H54 (cell line): ENCODE measurements around the gene ZNF480.
A peak's percentile ranks its signal among the peaks of the same experiment; 100 is the strongest.
"Not testable (repeated sequence)": the region's sequence is repeated elsewhere in the genome, so short reads cannot be mapped to it uniquely, and the experiment has no call there.

Experiments used
- DNase-seq: peaks from one replicate; pipeline ENCODE4 v3.0.0; 2011; ENCODE audit warnings: low spot score, mixed read lengths; ENCODE audit not compliant: insufficient read length
- FAIRE-seq: peaks from 3 replicates; lab custom pipeline; 2011; peaks lifted over from hg19 to GRCh38; lab: Jason Lieb, UNC
- POLR2A ChIP-seq: IDR thresholded peaks from 2 replicates; pipeline ENCODE4 v1.6.1; 2011; ENCODE audit warnings: low read depth, mild to moderate bottlenecking, low read length

The ZNF480 gene

GRCh38 chr19:52296400-52296772 lies 583 bp upstream of the ZNF480 start:
- no peak for DNase-seq
- TF ChIP-seq POLR2A: no peak
- no peak for FAIRE-seq

GRCh38 chr19:52297601-52298364 lies 814 bp downstream of the ZNF480 start:
- TF ChIP-seq POLR2A: no peak
- DNase-seq: no peak
- no peak for FAIRE-seq

DNA sequence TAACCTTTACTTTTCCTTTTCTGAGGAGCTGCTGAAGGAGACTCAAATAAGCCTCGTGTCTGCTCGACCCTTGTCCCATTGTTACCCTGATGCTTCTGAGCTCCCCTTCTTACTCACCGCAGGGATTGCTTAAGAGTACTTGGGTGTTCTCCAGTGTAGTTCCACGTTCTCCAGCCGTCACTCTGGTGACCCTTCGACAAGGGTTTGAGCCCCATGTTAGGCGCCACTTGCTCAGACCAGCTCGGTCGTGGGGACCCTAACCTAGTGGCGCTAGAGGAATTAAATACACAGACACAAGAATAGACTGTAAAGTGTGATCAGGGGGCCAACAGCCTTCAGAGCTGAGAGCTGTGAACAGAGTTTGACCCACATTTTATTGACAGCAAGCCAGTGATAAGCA lies 10.3 kb downstream of the ZNF480 start:
- no peak for TF ChIP-seq POLR2A
- no peak for FAIRE-seq
- DNase-seq: no peak

GRCh38 chr19:52322429-52322828 lies 25.5 kb downstream of the ZNF480 start:
- no peak for DNase-seq
- no peak for TF ChIP-seq POLR2A
- FAIRE-seq: peak; percentile 62

- FAIRE-seq (no peak), DNase-seq (no peak)
- TF ChIP-seq POLR2A: no peak
Observed at GRCh38 chr19:52331757-52332156, 34.8 kb downstream of the ZNF480 start.

DNA sequence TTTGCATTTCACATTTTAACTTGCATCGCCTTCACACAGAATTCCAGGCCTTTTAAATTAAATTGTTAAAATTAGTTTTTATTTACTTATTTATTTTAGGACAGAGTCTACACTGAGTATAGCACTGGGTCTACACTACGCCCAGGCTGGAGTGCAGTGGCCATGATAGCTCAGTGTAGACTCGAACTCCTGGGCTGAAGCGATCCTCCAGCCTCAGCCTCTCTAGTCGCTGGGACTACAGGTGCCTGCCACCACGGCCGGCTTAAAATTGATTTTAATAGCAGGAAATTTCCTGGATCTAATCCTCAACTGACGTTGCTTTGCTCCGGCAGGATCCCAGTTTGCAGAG lies 38.8 kb downstream of the ZNF480 start:
- DNase-seq (no peak), FAIRE-seq (no peak)
- no peak for TF ChIP-seq POLR2A

GRCh38 chr19:52336117-52336790 lies 39.3 kb downstream of the ZNF480 start, which contains the start of gene ZNF610:
Gene ZNF610, plus strand, starts transcription at chr19:52336243. Its CDS starts 12,930 bp downstream, at chr19:52349173.
- TF ChIP-seq POLR2A: no peak; the same call in 1 of the 2 replicates
- DNase-seq (peak; percentile 68), FAIRE-seq (no peak)

DNA sequence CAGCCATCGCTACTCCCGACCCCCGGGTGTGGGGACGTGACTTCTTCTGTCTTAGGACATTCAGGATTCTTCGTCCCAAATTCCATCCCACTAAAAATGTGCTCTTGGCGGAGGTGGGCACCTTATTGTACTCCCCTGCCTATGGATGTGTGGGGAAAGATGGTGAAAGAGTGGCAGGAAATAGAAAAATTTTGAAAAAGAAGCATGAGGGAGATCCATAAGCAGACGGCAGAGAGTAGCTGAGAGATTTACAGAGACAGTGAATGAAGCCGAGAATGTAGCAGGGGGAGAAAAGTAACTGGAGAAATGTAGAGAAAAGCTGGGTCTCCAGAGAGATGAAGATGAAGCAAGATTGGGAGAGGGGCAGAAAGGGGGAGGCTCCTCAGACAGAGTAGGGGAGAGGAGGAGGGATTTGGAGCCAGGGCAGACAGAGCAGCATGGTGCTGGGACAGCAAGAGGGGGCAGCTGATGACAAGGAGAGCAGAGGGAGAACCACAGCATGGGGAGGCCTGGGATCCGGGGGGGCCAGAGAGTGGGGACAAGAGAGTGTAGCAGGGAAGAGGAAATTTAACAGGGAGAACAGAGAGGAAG lies 39.9 kb downstream of the ZNF480 start:
- DNase-seq: no peak
- no peak for TF ChIP-seq POLR2A
- FAIRE-seq: no peak

DNA sequence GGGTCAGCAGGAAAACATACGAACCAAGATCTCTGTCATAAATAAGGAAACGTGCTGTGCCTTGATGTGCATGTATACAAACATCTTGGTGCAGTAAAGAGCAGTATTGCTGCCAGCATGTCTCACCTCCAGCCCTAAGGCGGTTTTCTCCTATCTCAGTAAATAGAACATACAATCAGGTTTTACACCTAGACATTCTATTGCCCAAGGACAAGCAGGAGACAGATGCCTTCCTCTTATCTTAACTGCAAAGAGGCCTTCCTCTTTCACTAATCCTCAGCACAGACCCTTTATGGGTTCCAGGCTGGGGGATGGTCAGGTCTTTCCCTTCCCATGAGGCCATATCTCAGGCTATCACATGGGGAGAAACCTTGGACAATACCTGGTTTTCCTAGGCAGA lies 42.1 kb downstream of the ZNF480 start:
- FAIRE-seq, DNase-seq: not testable (repeated sequence)

DNA sequence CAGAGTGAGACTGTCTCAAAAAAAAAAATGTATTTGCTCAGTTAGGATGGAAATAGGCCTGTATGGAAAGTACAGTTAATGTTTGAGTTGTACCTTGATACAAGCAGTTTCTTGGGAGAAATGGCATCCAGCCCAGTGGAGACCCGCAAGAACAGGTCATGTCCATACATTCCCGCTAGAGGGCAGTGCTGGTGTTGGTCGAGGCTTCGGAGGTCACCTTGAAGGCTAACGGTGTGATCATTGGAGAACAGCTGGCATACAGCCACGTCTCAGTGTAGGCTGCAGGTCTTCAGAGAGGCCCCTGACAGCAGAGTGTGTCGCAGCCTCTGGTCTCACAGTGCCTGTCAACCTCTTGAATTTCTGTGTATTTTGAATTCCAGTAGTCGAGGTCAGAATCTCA lies 46.6 kb downstream of the ZNF480 start:
- DNase-seq (peak; percentile 47), FAIRE-seq (peak; percentile 58)

DNA sequence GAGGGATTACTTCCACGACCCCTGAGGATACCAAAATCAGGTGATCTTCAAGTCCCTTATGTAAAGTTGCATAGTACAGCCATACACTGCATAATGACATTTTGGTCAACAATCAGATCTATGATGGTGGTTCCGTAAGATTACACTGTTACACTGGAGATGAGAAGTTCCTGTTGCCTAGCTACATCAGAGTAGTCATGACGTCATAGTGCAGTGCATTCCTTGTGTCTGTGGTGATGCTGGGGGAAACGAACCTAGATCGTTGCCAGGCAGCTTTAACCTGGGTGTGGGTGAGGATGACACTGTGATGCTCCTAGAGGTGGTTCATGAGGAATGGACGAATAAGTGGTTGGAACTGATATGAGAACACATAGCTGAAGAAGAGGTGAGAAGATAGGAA lies 48.2 kb downstream of the ZNF480 start:
- TF ChIP-seq POLR2A: no peak
- FAIRE-seq (no peak), DNase-seq (no peak)

More for the DNA sequence above, 46.6 kb downstream of the ZNF480 start:
- TF ChIP-seq POLR2A: no peak

- FAIRE-seq (no peak), DNase-seq (no peak)
- no peak for TF ChIP-seq POLR2A
Observed at GRCh38 chr19:52351512-52351911, 54.5 kb downstream of the ZNF480 start.

GRCh38 chr19:52366414-52366824 lies 69.5 kb downstream of the ZNF480 start:
- FAIRE-seq (no peak), DNase-seq (no peak)
- no peak for TF ChIP-seq POLR2A

GRCh38 chr19:52369559-52370340 lies 72.8 kb downstream of the ZNF480 start, which contains the start of gene ZNF880:
Gene ZNF880, plus strand, starts transcription at chr19:52369923. Its CDS starts 43 bp downstream, at chr19:52369966.
- FAIRE-seq (no peak), DNase-seq (peak; percentile 42)
- TF ChIP-seq POLR2A: no peak
